HFF-Myc (cell line): ENCODE measurements around the gene OR10G3.
"Not testable (repeated sequence)": the region's sequence is repeated elsewhere in the genome, so short reads cannot be mapped to it uniquely, and the experiment has no call there.

Experiments
- DNase-seq: peaks from one replicate; pipeline ENCODE4 v3.0.0-alpha.2; 2011; ENCODE audit warnings: low read depth; ENCODE audit errors: extremely low read depth
- H3K4me3 ChIP-seq: replicated peaks from 2 replicates; pipeline ENCODE4 v1.5.1; 2011; ENCODE audit warnings: low read depth, mild to moderate bottlenecking, control low read depth, low read length
- TF ChIP-seq, protein P1 (sequence below): IDR thresholded peaks from 2 replicates; pipeline ENCODE4 v1.5.1; 2012; ENCODE audit warnings: mild to moderate bottlenecking, low read depth, low read length, control low read depth; ENCODE audit errors: missing control alignments

Gene OR10G3

DNA sequence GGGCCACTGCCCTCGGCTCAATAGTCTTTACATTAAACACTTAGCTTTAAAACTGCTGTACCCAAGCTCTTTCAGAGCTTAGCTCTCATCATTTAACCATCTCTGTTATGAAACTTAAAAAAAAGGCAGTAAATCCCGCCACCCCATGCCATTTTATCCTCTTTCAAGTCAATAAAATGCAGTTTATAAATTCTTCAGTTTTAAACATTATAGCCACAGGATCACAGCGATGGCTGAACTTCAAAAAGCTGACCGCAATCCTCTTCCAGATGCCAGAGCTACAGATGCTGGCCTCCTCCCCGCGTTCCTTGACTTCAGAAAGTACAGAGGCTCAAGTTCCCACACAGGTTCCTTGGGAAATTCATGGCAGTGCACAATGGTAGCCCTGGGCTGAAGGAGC is 4.2 kb downstream of the OR10G3 start:
- DNase-seq: peak; percentile 1
- TF ChIP-seq, protein P1, sequence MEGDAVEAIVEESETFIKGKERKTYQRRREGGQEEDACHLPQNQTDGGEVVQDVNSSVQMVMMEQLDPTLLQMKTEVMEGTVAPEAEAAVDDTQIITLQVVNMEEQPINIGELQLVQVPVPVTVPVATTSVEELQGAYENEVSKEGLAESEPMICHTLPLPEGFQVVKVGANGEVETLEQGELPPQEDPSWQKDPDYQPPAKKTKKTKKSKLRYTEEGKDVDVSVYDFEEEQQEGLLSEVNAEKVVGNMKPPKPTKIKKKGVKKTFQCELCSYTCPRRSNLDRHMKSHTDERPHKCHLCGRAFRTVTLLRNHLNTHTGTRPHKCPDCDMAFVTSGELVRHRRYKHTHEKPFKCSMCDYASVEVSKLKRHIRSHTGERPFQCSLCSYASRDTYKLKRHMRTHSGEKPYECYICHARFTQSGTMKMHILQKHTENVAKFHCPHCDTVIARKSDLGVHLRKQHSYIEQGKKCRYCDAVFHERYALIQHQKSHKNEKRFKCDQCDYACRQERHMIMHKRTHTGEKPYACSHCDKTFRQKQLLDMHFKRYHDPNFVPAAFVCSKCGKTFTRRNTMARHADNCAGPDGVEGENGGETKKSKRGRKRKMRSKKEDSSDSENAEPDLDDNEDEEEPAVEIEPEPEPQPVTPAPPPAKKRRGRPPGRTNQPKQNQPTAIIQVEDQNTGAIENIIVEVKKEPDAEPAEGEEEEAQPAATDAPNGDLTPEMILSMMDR: no peak
- no peak overlapping the region for H3K4me3 ChIP-seq

DNA sequence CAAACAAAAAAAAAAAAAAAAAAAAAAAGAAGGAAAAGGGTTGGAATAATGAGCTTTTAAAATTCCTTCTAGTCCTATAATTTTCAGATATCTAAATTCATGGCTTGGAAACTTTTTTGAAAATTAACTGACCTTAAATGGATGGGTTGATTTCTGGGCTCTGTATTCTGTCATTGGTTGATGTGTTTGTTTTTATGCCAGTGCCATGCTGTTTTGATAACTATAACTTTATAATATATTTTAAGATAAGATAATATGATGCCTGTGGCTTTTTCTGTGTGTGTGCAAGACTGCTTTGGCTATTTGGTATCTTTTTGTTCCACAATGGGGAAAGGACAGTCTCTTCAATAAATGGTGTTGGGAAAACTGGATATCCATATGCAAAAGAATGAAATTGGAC is 7.3 kb downstream of the OR10G3 start:
- no peak for DNase-seq
- TF ChIP-seq, protein P1: no peak
- H3K4me3 ChIP-seq: no peak overlapping the region

DNA sequence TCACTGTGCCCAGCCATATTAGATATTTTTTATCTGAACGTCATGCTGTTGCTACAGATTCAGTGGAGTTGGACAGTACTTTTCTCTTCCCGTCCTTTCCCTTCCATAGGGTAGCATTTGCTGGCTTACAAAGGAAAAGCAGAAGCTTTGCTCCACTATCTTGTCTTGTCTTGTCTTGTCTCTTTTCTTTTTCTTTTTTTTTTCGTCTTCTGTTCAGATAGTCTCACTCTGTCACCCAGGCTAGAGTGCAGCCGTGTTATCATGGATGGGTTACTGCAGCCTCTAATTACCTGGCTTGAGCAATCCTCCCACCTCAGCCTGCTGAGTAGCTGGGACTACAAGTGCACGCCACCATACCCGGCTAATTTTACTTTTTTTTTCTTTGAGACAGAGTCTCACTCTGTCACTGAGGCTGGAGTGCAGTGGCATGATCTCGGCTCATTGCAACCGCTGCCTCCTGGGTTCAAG is 21.1 kb downstream of the OR10G3 start:
- DNase-seq: no peak
- TF ChIP-seq, protein P1: no peak
- H3K4me3 ChIP-seq: no peak overlapping the region

DNA sequence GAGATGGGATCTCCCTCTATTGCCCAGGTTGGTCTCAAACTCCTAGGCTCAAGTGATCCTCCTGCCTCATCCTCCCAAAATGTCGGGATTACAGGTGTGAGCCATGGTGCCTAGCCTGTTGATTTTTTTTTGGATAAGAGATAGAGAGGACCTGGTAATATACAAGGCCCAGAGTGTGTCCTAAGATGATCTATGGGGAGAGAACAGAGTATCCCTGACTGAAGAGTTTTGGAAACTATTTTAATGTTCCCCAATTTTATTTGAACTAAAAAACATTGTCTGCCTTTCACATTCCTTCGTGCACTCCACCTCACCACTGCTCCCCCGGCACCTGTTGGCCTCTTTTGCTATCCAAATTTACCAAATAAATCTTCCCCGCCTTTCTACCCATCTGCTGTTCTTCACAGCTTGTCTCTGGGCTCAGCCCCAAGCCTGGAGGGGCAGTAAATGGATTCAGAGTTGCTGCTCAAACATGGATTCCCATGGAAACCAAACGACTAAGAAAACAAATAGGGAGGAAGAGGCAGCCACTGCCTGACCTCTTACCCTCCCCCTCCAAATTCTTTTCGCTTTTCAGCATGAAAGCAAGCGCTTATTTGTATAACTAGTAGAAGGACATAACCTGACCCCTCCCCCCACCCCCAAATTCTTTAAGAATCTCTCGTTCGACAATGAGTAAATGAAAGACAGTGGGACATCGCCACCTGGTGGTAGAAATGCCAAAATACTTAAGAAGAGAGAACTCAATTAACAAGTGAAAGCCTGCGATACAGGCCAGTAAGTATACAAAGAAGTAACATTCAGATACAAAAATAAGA is 22.6 kb downstream of the OR10G3 start:
- DNase-seq: peak; percentile 82
- TF ChIP-seq, protein P1: peak; percentile 61
- no peak overlapping the region for H3K4me3 ChIP-seq

DNA sequence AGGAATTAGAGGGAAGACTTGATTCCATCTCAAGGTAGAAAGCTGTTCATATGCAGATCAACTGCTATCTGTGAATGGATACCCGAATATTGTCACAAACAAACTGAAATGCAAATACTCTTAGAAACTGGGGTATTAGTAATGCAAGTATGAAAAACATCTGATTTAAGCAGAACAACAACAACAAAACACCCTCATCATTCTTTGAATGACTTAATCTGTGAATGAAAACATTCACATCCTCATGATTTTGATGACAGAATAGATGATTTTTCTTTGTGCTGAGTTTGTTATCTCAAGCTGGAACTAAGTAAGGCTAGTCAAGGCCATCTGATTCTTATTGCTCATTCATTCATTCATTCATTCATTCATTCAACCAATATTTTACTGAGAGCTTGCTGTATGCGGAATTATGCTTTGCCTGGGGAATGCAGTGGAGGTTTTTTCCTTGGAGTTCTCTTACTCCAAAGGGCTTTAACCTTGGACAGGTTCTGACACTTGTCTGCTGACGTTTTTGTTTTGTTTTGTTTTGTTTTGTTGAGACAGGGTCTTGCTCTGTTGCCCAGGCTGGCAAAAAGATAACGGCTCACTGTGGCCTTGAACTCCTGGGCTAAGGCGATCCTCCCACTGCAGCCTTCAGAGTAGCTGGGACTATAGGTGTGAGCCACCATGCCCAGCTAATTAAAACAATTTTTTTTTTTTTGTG is 23.3 kb downstream of the OR10G3 start:
- TF ChIP-seq, protein P1: no peak
- H3K4me3 ChIP-seq: no peak overlapping the region

DNA sequence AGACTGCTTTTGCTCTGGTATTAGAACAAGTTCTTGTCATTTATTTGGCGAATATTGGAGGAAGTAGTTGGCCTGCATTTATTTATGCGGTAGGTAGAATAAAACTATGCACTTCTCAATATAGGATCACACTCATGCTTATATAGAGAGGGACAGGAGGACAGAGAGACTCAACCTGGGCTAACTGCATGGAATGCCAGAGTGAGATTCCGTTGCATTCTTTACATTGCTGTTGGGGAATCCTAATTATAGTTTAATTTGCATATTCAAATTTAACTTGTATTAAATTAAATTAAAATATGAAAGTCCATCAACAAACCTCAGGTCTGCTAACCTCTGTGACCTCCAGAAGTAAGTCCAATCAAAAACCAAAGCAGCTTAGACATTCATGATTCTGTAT is 26.6 kb downstream of the OR10G3 start:
- DNase-seq: no peak
- H3K4me3 ChIP-seq: no peak overlapping the region
- TF ChIP-seq, protein P1: no peak

More for the DNA sequence above, 23.3 kb downstream of the OR10G3 start:
- no peak for DNase-seq

DNA sequence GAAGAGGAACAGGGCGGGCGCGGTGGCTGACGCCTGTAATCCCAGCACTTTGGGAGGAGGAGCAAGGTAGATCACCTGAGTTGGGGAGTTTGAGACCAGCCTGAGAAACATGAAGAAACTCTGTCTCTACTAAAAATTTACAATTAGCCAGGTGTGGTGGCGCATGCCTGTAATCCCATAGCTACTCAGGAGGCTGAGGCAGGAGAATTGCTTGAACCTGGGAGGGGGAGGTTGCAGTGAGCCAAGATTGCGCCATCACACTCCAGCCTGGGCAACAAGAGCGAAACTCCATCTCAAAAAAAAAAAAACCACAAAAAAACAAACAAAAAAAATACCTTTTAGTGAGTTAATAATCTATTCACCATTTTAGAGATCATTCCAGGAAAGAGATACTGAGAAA is 35.3 kb downstream of the OR10G3 start:
- H3K4me3 ChIP-seq, DNase-seq: not testable (repeated sequence)
